HEK293T (cell line): ENCODE data around the gene HPRT1.

Experiments used
- CTCF ChIA-PET: fragments of 350-600 bp; formaldehyde crosslinking; extraction: SDS; loops from one replicate; lab custom pipeline; 2021; ENCODE audit warnings: antibody characterized with exemption, inconsistent platforms; lab: Yijun Ruan, JAX
- POLR2A ChIA-PET: fragments of 350-600 bp; formaldehyde crosslinking; extraction: SDS; loops from one replicate; lab custom pipeline; 2020; ENCODE audit warnings: antibody characterized with exemption, inconsistent platforms; lab: Yijun Ruan, JAX
- DNase-seq: peaks from one replicate; pipeline ENCODE4 v3.0.0; 2012; ENCODE audit warnings: mixed read lengths; ENCODE audit errors: extremely low spot score
- ARNT ChIP-seq: fragments of 450-650 bp; IDR thresholded peaks from 2 replicates; pipeline ENCODE4 v1.6.1; 2017; ENCODE audit warnings: mild to moderate bottlenecking
- BHLHE40 ChIP-seq: fragments of 450-650 bp; IDR thresholded peaks from 2 replicates; pipeline ENCODE4 v1.6.1; 2016; ENCODE audit warnings: mild to moderate bottlenecking, moderate library complexity, borderline replicate concordance
- CTBP1 ChIP-seq: fragments of 450-650 bp; IDR thresholded peaks from 2 replicates; pipeline ENCODE4 v1.6.1; 2016; ENCODE audit warnings: borderline replicate concordance
- ELF4 ChIP-seq: fragments of 450-650 bp; IDR thresholded peaks from 2 replicates; pipeline ENCODE4 v1.6.1; 2017; ENCODE audit warnings: antibody characterized with exemption
- FOXA1 ChIP-seq: fragments of 450-650 bp; IDR thresholded peaks from 2 replicates; pipeline ENCODE4 v1.6.1; 2016; ENCODE audit warnings: mild to moderate bottlenecking
- FOXK2 ChIP-seq: fragments of 450-650 bp; IDR thresholded peaks from 2 replicates; pipeline ENCODE4 v1.6.1; 2016; ENCODE audit warnings: mild to moderate bottlenecking
- FOXM1 ChIP-seq: fragments of 450-650 bp; IDR thresholded peaks from 2 replicates; pipeline ENCODE4 v1.6.1; 2017; ENCODE audit warnings: mild to moderate bottlenecking, borderline replicate concordance
- HDGF ChIP-seq: fragments of 450-650 bp; IDR thresholded peaks from 2 replicates; pipeline ENCODE4 v1.6.1; 2017; ENCODE audit warnings: antibody characterized with exemption, borderline replicate concordance
- L3MBTL2 ChIP-seq: fragments of 450-650 bp; conservative IDR thresholded peaks from 2 replicates; pipeline ENCODE4 v1.6.1; 2016; ENCODE audit warnings: mild to moderate bottlenecking
- LEF1 ChIP-seq: fragments of 450-650 bp; IDR thresholded peaks from 2 replicates; pipeline ENCODE4 v1.6.1; 2017; ENCODE audit warnings: mild to moderate bottlenecking, borderline replicate concordance
- NFRKB ChIP-seq: fragments of 450-650 bp; IDR thresholded peaks from 2 replicates; pipeline ENCODE4 v1.6.1; 2016; ENCODE audit warnings: mild to moderate bottlenecking, moderate library complexity
- SP1 ChIP-seq: fragments of 450-650 bp; IDR thresholded peaks from 2 replicates; pipeline ENCODE4 v1.6.1; 2017
- SUZ12 ChIP-seq: fragments of 450-650 bp; IDR thresholded peaks from 2 replicates; pipeline ENCODE4 v1.6.1; 2016; ENCODE audit warnings: mild to moderate bottlenecking
- TARDBP ChIP-seq: fragments of 450-650 bp; IDR thresholded peaks from 2 replicates; pipeline ENCODE4 v1.6.1; 2016
- ZNF384 ChIP-seq: fragments of 450-650 bp; IDR thresholded peaks from 2 replicates; pipeline ENCODE4 v1.6.1; 2016
- TF ChIP-seq, protein P1 (sequence below): fragments of 450-650 bp; IDR thresholded peaks from 2 replicates; pipeline ENCODE4 v1.6.1; 2016

HPRT1 gene

DNA sequence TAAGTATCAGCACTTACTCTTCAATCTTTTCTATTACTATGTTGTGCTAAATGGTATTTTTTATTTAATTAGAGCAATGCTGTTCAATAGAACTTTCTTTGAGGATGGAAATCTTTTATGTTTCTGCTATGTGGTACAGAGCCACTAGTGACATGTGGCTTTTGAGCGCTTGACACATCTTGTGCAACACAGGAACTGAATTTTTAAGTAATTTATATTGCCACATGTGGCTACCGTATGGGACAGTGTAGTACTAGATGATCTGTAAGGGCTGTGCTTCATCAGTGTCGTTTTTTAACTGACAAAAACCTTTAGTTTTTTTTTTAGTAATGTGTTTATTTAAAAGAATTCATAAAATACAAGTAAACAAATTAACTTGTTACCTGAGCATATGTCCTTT, 22.4 kb downstream of the HPRT1 start:
- ChIA-PET CTCF (no interaction called here), POLR2A (no interaction called here)
- TF ChIP-seq TARDBP (no peak), LEF1 (no peak), CTBP1 (no peak)
- no peak for DNase-seq

DNA sequence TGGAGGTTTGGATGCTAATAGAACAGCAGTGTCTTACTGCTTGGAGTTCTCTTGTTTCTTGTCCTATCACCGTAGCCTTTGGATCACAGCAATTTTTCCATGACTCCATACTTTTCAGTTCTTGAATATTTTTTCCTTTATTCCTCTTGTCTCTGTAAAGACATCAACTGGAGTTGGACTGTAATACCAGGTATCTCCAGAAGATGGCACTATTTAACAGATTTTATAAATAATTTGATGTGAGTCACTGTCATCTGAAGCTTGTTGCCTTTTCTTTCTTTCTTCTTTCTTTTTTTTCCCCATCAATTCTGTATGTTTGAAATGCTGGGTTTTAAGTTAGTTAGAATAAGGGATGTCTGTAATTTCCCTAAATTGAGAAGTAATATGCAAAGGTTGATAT, 24.1 kb downstream of the HPRT1 start:
- peak; percentile 28 for DNase-seq
- ChIA-PET CTCF (interaction anchor here (0.7 to 1.8 kb wide), 2 partner anchors 269 to 457 kb away, joined by 8 to 12 read pairs; no protein-coding TSS in a partner anchor), POLR2A (no interaction called here)
- TF ChIP-seq FOXK2, result no peak
- TF ChIP-seq, protein P1, sequence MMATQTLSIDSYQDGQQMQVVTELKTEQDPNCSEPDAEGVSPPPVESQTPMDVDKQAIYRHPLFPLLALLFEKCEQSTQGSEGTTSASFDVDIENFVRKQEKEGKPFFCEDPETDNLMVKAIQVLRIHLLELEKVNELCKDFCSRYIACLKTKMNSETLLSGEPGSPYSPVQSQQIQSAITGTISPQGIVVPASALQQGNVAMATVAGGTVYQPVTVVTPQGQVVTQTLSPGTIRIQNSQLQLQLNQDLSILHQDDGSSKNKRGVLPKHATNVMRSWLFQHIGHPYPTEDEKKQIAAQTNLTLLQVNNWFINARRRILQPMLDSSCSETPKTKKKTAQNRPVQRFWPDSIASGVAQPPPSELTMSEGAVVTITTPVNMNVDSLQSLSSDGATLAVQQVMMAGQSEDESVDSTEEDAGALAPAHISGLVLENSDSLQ, result no peak
- no peak for TF ChIP-seq ARNT
- no peak for TF ChIP-seq FOXM1
- no peak for TF ChIP-seq SP1
- TF ChIP-seq FOXA1, result no peak
- TF ChIP-seq CTBP1, result no peak
- TF ChIP-seq BHLHE40, result no peak
- no peak for TF ChIP-seq HDGF
- no peak for TF ChIP-seq LEF1
- TF ChIP-seq ELF4, result no peak
- no peak for TF ChIP-seq TARDBP
- no peak for TF ChIP-seq SUZ12
- TF ChIP-seq L3MBTL2, result no peak
- TF ChIP-seq NFRKB, result no peak
- no peak for TF ChIP-seq ZNF384

DNA sequence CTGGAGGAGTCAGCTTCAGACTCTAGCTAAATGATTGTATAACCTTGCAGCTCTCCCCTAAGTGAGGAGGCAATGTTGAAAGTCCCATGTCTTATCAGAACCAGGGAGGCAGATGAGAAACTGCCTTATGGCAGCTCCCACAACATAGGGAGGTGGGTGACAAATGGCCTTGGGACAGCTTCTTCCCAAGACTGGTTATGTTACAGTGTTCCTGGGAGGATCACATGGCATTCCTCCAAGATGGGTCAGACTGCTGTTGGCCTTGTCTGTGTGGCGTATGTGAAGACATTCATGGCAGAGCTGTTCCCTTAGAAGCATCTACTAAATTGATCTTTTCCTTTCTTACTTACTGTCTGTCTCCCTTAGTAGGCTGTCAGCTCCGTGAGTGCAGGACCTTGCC, 42.0 kb downstream of the HPRT1 start:
- DNase-seq, result no peak
- POLR2A ChIA-PET, result no interaction called here
- CTCF ChIA-PET, result interaction anchor here (0.6 to 0.9 kb wide), 3 partner anchors 76 to 310 kb away, joined by 3 read pairs; no protein-coding TSS in a partner anchor
- no peak for TF ChIP-seq CTBP1
- no peak for TF ChIP-seq L3MBTL2
- TF ChIP-seq LEF1, result no peak
- no peak for TF ChIP-seq FOXM1
- TF ChIP-seq, protein P1, result no peak
- no peak for TF ChIP-seq HDGF
- TF ChIP-seq FOXK2, result no peak
- TF ChIP-seq SUZ12, result no peak
- TF ChIP-seq FOXA1, result no peak
- no peak for TF ChIP-seq SP1

DNA sequence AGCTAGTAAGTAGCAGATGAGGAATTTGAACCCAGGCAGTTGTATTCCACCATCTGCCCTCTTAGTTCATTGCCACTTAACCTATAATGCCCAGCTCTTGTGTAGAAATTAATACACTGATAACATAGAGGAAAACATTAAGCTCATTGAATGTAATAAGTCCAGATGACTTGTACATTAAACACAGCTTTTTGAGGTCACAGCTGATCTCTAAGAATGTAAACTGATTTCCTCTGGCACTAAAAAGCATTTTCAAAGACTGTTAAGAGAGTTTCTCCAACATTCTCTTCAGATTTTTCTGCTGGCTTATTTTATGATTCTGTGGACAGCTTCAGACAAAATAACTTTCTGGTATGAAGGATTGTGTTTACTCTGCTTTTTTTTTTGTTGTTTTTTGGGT, 42.7 kb downstream of the HPRT1 start:
- CTCF ChIA-PET, result interaction anchor here (0.9 kb wide), 1 partner anchor 261 kb away, joined by 3 read pairs; no protein-coding TSS in a partner anchor
- DNase-seq, result no peak

DNA sequence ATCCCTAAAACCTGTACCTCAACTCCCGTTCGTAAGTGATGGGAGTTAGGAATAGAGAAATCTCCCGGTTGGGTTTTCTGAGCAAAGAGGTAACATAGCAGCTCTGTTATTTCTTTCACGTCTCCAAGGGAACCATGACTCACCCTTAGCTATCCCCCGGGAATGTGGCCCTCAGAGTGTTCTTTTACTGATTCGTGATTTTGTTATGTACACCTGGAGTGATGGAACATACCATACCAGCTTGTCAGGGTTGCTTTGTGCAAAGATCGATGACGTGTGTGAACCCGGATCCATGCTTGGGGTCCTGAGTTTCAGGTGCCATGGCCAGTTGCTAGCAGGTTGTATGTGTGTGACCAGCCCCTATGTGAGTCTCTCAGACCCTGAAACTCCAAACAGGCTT, 52.6 kb downstream of the HPRT1 start:
- no peak for DNase-seq
- TF ChIP-seq SP1 (no peak), FOXM1 (no peak), HDGF (no peak), ZNF384 (no peak), L3MBTL2 (no peak), ELF4 (no peak), SUZ12 (no peak), BHLHE40 (no peak), LEF1 (no peak), FOXK2 (no peak)
- TF ChIP-seq, protein P1, result no peak
- ChIA-PET CTCF (interaction anchor here (1.2 kb wide), 1 partner anchor 8 kb away, joined by 4 read pairs; no protein-coding TSS in a partner anchor), POLR2A (no interaction called here)

More for the DNA sequence above, 42.7 kb downstream of the HPRT1 start:
- no peak for TF ChIP-seq FOXA1
- TF ChIP-seq ARNT, result no peak
- TF ChIP-seq L3MBTL2, result no peak
- no peak for TF ChIP-seq ELF4
- no peak for TF ChIP-seq CTBP1
- TF ChIP-seq LEF1, result no peak
- TF ChIP-seq, protein P1, result no peak
- no peak for TF ChIP-seq SP1
- TF ChIP-seq NFRKB, result no peak
- no peak for TF ChIP-seq FOXK2
- no peak for TF ChIP-seq BHLHE40
- TF ChIP-seq HDGF, result no peak
- TF ChIP-seq TARDBP, result no peak
- TF ChIP-seq SUZ12, result no peak
- no peak for TF ChIP-seq ZNF384
- TF ChIP-seq FOXM1, result no peak
- POLR2A ChIA-PET, result interaction anchor here (0.7 kb wide), 1 partner anchor 851 kb away, joined by 3 read pairs; no protein-coding TSS in a partner anchor

DNA sequence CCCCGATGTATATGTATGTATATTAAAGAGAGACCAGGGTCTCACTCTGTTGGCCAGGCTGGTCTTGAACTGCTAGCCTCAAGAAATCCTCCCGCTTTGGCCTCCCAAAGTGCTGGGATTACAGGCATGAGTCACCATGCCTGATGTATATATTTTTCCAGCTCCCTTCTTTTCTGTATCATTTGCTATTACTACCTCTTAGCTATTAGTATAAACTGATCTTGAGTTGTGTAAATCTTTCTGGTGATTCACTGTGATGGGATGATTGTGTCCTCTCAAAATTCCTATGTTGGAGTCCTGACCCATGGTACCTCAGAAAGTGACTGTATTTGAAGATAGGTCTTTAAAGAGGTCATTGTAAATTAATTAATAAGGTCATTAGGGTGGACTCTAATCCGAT, 53.1 kb downstream of the HPRT1 start:
- TF ChIP-seq CTBP1 (no peak), NFRKB (no peak), ELF4 (no peak), HDGF (no peak), L3MBTL2 (no peak), ZNF384 (no peak), SUZ12 (no peak), LEF1 (no peak), ARNT (no peak), TARDBP (no peak), SP1 (no peak), FOXM1 (no peak), BHLHE40 (no peak), FOXA1 (no peak), FOXK2 (no peak)
- TF ChIP-seq, protein P1, result no peak
- CTCF ChIA-PET, result interaction anchor here (1.2 kb wide), 1 partner anchor 8 kb away, joined by 4 read pairs; no protein-coding TSS in a partner anchor
- no peak for DNase-seq
- POLR2A ChIA-PET, result no interaction called here
